GM12864 (cell line): ENCODE results near the gene NTF3.
"Not testable (repeated sequence)": the region's sequence is repeated elsewhere in the genome, so short reads cannot be mapped to it uniquely, and the experiment has no call there.

Source experiments
- DNase-seq: peaks from one replicate; pipeline ENCODE4 v3.0.0-alpha.2; 2011; ENCODE audit warnings: low read depth
- H3K4me3 ChIP-seq: 2 replicates; pipeline ENCODE4 v1.5.1; 2011; ENCODE audit warnings: mild to moderate bottlenecking, low read depth, low read length, control low read depth
- TF ChIP-seq, protein P1 (sequence below): IDR thresholded peaks from 2 replicates; pipeline ENCODE4 v1.5.1; 2011; ENCODE audit warnings: low read depth, mild to moderate bottlenecking, moderate library complexity, low read length, control low read depth, inconsistent platforms; ENCODE audit errors: missing control alignments

Gene NTF3

DNA sequence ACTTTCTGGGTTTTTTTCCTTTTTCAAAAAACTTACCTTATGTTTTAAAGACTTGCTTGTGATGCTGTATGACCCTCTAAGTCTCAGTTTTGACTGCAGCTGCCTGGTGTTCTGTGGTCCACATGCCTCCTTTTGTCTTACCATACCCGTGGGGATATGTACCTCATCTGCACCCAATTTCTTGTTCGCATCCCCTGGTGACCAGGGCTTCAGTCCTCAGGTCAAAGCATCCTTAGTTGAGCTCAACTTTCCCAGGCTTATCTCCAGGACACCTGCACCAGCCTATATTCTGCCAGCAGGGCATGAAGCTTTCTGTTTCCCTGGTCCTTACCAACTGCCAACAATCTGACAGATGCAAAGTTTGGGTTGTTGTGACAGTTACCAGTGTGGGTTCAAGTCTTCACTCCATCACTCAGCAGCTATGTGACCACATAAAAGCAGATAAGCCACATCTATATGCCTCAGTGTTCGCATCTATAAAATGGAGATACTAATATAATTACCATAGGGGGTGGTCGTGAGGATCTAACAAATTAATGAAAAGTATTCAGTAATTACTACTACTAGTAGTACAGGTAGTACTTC is 94.0 kb downstream of the NTF3 start:
- TF ChIP-seq, protein P1, sequence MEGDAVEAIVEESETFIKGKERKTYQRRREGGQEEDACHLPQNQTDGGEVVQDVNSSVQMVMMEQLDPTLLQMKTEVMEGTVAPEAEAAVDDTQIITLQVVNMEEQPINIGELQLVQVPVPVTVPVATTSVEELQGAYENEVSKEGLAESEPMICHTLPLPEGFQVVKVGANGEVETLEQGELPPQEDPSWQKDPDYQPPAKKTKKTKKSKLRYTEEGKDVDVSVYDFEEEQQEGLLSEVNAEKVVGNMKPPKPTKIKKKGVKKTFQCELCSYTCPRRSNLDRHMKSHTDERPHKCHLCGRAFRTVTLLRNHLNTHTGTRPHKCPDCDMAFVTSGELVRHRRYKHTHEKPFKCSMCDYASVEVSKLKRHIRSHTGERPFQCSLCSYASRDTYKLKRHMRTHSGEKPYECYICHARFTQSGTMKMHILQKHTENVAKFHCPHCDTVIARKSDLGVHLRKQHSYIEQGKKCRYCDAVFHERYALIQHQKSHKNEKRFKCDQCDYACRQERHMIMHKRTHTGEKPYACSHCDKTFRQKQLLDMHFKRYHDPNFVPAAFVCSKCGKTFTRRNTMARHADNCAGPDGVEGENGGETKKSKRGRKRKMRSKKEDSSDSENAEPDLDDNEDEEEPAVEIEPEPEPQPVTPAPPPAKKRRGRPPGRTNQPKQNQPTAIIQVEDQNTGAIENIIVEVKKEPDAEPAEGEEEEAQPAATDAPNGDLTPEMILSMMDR = no peak
- no peak for DNase-seq
- no peak overlapping the region for H3K4me3 ChIP-seq

DNA sequence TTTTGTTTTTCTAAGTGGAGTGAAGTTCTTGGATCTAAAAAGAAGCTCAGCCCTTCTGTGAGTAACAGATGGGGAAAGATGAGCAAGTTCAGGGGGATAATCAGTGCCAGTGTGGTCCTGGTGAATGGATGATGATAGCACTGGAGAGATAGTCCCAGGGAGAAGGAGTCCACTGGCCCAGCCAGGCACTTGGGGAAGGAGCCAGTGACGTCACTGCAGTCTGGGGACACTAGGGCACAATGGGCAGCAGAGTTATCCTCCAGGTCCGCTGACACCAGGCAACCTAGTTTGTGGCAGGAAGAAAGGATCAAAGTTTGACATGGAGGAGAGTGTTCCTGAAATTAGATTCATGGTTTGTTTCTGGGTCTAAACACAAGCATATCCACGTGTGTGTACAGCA is 101.5 kb downstream of the NTF3 start:
- no peak overlapping the region for H3K4me3 ChIP-seq
- TF ChIP-seq, protein P1 = no peak
- DNase-seq = no peak

DNA sequence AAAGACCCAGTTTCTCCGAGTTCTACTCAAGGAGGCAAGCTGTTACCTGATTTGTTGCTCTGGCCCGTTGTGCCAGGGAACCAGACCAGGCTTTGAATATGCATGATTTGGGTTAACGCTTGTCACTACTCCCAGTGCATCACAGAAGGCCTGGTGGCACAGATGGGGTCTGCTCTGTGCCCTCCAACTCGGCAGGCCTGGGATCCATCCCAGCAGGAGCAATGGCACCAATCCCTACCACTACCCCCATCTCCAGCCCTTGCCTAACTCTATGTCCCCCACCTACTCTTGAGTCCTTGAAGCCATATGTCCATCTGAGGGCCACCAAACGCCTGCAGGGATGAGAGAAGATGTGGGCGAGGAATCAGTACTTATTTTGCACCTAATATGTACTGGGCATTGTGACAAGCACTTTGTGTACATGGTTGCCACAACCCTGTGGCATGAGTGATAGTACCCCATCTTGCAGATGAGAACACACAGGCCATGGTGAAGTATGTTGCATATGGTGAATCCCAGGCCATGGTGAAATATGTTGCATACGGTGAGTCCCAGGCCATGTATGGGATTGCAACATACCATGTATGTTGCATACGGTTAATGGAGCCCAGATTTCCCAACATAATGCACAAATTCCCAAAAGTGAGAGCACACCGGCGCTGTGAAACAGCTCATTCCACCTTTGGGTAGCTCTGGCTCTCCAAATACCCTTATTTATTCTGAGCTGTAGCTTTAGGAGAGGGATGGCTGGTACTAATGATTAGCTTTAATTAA is 102.7 kb downstream of the NTF3 start:
- TF ChIP-seq, protein P1 = no peak
- no peak for DNase-seq
- H3K4me3 ChIP-seq = no peak overlapping the region

DNA sequence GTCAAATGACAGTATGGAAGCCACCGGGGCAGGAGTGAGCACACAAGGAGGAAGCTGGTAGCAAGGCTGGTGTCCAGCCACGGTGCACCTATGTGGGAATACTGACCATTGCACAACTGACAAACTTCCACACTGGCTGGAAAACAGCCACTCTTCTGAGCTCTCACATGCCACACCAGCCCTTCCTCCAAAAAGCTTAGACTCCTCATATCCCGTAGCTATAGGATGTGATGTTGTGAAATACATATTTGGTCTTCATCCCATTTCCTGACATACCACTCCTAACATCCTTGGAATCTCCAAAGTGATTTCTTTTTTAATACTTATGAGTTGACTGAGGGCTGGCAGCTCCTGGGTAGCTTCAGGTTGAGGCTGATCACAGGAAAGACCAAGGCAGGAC is 103.6 kb downstream of the NTF3 start:
- no peak for DNase-seq
- TF ChIP-seq, protein P1 = no peak

DNA sequence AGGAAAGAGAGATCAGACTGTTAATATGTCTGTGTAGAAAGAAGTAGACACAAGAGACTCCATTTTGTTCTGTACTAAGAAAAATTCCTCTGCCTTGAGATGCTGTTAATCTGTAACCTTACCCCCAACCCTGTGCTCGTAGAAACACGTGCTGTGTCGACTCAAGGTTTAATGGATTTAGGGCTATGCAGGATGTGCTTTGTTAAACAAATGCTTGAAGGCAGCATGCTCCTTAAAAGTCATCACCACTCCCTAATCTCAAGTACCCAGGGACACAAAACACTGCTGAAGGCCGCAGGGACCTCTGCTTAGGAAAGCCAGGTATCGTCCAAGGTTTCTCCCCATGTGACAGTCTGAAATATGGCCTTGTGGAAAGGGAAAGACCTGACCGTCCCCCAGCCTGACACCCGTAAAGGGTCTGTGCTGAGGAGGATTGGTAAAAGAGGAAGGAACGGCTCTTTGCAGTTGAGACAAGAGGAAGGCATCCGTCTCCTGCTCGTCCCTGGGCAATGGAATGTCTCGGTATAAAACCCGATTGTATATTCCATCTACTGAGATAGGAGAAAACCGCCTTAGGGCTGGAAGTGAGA is 105.2 kb downstream of the NTF3 start:
- DNase-seq = not testable (repeated sequence)

More for the DNA sequence above, 103.6 kb downstream of the NTF3 start:
- no peak overlapping the region for H3K4me3 ChIP-seq

DNA sequence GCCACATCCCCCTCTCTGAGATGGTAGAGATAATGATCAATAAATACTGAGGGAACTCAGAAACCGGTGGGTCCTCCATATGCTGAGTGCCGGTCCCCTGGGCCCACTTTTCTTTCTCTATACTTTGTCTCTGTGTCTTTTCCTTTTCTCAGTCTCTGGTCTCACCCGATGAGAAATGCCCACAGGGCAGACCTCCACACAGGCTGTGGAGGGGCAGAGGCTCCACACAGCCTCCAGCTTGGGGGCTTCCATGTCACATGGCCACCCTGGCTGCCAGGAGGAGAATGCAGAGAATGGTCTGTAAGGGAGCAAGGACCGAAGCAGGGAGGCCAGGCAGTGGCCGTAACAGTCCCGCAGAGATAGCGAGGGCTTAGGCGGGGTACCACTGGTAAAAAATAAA is 105.9 kb downstream of the NTF3 start:
- TF ChIP-seq, protein P1 = no peak
- no peak for DNase-seq
- no peak overlapping the region for H3K4me3 ChIP-seq

More for the DNA sequence above, 105.2 kb downstream of the NTF3 start:
- H3K4me3 ChIP-seq = not testable (repeated sequence)
